ENCODE data around the gene LCN10.
A peak's percentile ranks its signal among the peaks of the same experiment; 100 is the strongest.
"Not testable (repeated sequence)": the region's sequence is repeated elsewhere in the genome, so short reads cannot be mapped to it uniquely, and the experiment has no call there.

Gene LCN10

DNA sequence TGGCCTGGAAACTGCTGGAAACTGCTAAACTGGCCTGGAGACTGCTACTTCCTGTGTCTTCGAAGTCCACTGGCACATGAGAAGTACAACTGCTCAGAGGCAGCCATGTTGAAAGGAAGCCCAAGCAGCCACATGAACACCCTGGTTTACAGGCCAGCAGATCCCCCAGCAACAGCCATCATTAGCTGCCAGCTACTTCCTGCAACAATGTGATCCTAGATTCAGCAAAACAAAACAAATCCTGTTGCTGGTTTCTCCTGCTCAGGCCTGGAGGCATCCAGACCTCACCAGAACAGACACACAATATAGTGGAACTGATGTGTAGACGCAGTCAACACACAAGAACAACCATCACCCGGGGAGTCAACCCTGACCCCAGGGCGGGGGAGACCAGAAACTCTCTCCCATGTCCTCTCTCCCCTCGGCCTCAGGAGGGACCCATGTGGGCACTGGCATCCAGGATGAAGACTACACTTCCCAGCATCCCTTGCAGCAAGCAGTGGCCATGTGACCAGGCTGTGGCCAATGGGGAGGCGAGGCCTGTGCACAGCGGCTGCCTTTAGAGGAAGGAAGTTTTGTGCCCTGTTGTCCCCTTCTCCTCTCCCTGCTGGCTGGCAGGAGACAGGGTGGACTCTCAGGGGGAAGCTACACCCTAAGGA lies 30.8 kb upstream of the LCN10 start:
- DNase-seq (ENCODE audit: low read depth in 1 of 2, low spot score in 1 of 2) = no peak

DNA sequence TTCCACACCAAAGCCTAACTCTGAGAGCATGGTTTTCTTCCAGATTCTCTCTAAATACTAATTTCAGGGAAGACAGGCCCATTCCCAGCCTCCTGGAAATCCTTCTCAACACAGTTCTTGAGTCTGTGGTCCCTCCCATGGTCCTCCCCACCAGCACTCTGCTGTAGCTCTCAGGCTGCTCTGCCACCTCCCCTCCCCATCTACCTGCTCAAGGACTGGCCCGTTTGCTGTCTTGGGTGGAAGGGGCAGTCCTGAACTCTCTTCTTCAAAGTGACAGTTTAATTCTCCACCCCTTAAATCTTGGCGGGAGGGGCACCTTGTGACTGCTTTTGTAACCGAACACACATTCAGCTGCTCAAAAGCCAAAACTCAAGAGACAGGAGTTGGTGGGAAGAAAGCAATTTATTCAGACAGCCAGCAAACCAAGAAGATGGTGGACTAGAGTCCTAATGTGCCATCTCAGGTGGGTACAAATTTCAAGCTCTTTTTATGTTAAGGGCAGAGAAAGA lies 29.2 kb upstream of the LCN10 start:
- DNase-seq (ENCODE audit: low read depth in 1 of 2, low spot score in 1 of 2) = no peak

DNA sequence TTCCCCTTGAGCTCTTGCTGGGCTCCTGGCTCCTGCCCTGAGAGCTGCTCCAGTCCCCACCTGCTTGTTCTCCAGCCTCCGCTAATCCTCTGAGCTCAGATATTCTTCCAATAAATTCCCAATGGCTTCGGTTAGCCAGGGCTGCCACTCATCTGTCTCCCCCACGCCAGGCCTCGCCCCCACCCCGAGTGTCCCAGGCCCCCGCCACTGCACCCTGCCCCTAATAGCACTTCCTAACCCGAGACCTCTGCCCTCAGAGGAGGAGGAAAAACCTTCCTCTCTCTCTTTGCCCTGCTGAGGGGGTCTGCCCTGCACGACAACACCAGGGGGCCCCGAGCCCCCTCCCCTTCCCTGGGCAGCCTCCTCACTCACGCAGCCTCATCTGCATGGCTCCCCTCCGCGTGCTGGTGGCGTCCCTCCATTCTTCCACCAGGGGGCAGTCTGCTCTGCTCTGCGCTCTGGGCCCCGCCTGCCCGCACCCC lies 27.0 kb upstream of the LCN10 start:
- peak in 1 of 2 donors; percentile 33 for DNase-seq (ENCODE audit: low read depth in 1 of 2, low spot score in 1 of 2)

DNA sequence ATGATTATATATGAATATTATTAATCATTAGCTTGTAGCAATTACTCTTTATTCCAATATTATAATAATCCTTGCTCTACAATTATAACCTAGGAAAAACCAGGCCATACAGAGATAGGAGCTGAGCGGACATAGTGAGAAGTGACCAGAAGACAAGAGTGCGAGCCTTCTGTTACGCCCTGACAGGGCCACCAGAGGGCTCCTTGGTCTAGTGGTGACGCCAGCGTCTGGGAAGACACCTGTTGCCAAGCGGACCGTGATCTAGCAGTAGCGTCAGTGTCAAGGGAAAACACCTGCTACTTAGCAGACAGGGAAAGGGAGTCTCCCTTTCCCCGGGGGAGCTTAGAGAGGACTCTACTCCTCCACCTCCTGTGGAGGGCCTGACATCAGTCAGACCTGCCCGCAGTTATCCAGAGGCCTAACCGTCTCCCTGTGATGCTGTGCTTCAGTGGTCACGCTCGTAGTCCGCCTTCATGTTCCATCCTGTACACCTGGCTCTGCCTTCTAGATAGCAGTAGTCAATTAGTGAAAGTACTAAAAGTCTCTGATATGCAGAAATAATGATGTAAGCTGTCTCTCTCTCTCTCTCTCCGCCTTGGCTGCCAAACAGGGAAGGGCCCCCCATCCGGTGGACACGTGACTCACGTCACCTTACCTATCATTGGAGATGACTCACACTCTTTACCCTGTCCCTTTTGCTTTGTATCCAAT lies 23.8 kb upstream of the LCN10 start:
- peak in 1 of 2 donors; percentile 33 for DNase-seq (ENCODE audit: low read depth in 1 of 2, low spot score in 1 of 2)

DNA sequence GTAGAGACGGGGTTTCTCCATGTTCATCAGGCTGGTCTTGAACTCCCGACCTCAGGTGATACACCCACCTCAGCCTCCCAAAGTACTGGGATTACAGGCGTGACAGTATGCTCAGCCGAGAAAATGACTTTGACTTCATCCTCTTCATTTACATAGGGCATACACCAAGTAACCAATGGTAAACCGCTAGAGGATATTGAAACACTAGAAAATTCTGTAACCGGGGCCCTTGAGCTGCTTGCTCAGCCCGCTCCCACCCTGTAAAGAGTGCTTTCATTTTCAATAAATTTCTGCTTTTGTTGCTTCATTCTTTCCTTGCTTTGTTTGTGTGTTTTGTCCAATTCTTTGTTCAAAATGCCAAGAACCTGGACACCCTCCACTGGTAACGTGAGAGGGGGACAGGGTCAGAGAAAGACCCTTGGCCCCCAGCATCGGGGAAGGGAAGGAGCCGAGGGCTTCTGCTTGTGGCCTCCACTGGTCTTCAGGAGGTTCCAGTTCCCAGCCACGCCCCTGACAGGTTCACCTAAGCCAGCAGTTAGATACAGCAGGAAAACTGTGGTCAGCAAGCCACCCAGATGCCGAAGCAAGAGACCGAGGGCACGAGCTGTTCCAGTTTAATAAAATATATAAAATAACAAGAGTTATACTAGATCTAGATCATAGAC lies 23.1 kb upstream of the LCN10 start:
- DNase-seq (ENCODE audit: low read depth in 1 of 2, low spot score in 1 of 2) = not testable (repeated sequence)

DNA sequence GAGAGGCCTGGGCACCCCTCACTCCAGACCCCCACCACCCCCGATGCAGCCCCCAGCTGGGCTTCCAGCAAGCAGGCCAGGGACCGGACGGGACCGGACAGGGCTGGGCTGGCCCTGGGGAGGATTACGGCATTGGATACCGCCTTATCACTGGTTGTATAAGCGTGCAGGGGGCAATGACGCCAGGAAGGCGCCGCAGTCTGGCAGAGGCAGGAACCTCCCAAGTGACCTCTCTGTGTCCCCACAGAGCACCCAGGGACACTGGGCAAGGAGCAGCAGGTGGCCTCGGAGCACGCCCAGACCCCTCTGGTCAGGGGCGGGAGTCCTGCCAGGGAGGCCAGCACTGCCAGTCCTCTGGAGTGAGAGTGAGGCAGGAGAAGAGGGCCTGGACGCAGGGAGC lies 22.3 kb upstream of the LCN10 start:
- no peak for DNase-seq (ENCODE audit: low read depth in 1 of 2, low spot score in 1 of 2)

DNA sequence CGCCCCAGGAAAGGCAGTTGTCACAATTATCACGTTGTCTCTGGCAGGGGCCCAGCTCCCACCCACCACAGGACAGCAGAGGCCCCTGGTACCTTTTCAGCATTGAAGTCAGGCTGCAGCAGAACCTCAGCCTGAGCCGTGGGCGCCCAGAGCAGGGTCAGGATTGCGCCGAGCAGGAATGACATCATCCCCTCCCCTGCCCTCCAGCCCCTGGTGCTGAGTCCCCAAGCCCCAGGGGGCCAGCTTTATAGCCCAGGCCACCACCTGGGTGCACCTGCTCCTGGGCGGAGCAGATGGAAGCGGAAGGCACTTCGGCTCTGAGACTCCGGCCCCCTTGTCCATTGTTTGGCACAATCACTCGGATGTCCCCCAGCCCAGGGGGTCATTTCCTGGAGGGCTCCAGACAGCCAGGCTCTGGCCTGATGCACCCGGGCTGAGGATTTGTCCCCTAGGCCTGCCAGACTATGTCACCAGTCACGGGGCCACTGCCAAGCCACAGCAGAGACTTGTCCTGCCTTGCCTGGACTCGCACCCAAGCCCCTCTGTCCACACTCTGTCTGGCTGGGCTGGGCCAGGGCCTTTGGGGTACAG lies 21.7 kb upstream of the LCN10 start, which contains the start of gene LCN15:
Gene LCN15 (minus strand): TSS at position 218 of the 591 bp plus-strand sequence. CDS start 30 bp downstream, at position 188.
- DNase-seq (ENCODE audit: low read depth in 1 of 2, low spot score in 1 of 2) = no peak

DNA sequence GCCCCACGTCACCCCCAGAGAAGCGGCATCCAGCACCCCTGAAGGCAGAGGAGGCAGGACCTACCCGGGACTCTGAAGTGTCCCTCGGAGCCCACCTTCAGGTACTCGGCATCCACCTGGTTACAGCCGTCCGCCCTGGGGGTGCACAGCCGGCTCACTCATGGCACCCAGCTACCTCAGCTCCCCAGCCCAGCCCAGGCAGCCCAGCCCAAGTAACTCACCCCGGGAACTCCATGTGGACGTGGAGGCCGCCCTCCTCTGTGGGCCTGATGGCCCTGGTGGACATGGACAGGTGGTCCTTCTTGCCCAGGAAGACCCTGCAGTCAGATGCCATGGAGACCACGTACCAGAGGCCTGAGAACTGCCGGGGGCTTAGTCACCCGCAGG lies 20.9 kb upstream of the LCN10 start:
- no peak for DNase-seq (ENCODE audit: low read depth in 1 of 2, low spot score in 1 of 2)

DNA sequence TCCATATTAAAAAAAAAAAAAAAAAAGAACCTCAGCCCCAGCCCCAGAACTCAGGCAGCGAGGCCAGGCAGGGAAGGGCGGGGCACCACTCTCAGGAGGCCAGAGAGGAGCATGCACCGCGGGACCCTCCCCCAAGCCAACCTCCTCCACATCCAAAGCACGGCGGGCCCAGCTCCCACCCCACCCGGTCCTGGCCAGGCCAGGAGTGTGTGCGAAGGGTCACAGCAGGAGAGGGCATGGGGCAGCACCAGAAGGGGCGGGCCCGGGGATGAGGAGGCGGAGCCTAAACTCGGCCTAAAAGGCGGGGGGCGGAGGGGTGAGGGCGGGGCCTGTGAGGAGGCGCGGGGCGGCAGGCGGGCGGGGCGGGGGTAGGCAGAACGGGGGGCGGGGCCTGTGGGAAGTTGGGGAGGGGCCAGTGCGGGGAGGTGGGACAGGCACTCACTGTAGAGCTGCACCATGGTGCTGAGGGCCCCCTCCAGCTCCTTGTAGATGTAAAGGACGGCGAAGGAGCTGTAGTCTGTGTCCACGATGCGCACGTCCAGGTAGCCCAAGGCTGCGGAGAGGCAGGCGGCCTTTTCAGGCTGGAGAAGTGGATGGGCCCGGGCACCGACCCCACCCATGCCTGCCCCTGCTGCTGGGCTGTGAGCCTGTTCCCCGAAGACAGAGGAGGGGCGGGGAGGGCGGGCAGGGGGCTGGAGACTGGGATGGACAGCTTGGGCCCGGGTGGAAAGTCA lies 20.3 kb upstream of the LCN10 start:
- peak in 1 of 2 donors; percentile 43 for DNase-seq (ENCODE audit: low read depth in 1 of 2, low spot score in 1 of 2)

DNA sequence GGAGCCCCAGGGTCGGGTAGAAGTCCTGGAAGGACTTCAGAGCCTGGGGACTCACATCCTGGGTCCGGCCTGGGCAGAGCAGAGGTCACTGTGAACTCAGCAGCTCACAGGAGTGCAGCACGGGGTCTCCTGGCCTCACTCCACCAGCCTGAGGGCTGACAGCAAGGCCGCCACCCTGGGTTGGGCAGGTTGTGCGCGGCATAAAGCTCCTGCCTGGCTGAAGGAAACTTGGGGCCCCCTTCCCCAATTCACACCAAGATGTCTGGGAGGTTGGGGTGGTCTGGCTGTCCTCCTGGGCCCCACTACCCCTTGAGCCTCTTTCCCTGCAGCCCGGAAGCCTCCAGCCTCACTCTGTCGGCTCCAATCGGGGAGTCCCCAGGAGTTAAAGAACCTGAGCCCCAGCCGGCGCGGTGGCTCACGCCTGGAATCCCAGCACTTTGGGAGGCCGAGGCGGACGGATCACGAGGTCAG lies 19.5 kb upstream of the LCN10 start:
- DNase-seq (ENCODE audit: low read depth in 1 of 2, low spot score in 1 of 2) = no peak

DNA sequence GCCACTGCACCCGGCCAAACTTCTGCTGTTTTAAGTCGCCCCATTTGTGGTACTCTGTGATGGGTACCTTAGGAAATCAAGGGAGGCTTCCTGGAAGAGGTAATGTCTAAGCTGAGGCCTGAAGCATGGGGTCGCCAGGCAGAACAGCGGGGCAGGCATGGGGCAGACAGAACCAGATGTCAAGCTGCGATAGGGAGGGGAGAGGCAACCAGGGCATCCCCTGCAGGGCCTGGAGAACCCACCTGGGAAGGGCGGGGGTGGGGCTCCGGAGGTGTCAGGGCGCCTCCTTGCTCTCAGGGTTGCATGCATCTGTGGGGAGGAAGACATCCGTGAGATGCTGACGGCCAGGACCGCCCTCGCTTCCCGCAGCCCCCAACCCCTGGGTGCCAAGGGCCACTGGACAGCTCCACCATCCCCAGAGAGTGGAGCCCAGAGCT lies 18.8 kb upstream of the LCN10 start:
- no peak for DNase-seq (ENCODE audit: low read depth in 1 of 2, low spot score in 1 of 2)

DNA sequence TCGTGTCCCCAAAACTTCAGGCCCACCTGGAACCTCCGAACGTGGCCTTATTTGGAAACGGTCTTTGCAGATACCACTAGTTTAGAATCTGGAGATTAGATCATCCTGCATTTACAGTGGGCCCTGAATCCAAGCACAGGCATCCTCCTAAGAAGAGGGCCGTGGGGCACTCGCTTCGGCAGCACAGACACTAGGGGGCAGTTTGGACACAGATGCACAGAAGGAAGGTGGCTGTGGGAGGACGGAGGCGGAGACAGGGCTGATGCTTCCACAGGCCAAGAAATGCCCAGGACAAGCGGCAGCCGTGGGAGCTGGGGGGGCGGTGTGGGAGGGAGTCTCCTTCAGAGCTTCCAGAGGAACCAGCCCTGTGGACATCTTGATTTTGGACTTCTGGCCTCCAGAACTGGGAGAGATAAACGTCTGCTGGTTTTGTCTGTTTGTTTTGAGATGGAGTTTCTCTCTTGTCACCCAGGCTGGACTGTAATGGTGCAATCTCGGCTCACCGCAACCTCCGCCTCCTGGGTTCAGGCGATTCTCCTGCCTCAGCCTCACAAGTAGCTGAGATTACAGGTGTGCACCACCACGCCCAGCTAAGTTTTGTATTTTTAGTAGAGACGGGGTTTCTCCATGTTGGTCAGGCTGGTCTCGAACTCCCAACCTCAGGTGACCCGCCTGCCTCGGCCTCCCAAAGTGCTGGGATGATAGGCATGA lies 18.2 kb upstream of the LCN10 start:
- DNase-seq (ENCODE audit: low read depth in 1 of 2, low spot score in 1 of 2) = not testable (repeated sequence)

DNA sequence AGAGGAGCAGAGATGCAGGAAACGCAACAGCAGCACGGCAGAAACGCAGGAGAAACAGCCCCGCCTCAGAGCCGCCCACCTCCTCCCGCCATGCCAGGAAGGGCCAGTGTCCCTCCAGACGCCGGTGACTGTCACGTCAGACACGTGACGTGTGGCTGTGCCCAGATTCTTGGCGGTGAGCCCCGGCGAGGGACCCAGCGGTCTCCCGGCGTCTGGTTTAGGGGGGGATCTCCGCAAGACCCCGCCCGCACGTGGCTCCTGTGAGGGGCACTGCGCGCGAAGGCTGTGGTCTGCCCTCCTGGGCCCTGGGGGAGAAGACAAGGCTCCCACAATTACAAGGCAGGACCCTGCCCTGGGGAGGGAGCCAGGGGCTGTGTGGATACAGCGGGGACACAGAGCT lies 17.7 kb upstream of the LCN10 start:
- no peak for DNase-seq (ENCODE audit: low read depth in 1 of 2, low spot score in 1 of 2)

DNA sequence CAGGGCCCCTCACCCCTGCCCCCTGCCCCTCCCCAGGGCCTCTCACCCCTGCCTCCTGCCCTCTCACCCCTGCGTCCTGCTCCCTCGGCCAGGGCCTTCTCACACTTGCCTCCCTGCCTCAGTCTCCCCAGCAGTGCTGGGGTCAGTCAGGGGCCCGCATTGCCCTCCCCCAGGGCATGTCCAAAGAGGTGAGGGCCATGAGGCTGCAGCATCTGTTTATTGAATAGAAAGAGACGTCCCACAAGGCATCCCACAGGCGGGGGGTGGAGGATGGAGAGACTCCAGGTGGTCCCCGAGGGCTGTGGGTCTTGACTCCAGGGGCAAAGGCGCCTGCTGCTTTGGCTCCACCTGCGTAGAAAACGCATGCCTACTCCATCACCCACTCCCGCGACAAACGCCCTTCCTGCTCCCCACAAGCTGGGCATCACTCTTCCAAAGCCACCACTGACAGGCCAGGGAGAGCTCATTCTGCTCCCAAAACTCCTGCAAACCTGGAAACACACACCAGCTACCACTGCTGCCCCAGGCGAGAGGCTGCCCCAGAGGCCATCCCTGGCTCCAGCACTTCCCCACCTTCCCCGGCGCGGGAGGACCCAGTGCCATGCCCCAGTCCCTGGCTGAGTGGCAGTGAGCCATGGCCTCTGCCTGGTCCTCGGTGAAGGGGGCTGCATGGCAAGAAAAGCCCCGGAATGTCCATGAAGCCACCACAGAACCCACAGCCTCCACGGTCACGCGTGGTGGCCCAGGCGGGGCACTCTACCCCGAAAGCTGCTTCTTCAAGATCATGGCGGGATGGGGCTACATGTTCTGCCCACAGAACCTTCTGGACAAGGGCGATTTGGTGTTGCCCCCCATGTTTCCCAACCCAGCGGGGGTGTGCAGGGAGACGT lies 16.9 kb upstream of the LCN10 start:
- no peak for DNase-seq (ENCODE audit: low read depth in 1 of 2, low spot score in 1 of 2)

DNA sequence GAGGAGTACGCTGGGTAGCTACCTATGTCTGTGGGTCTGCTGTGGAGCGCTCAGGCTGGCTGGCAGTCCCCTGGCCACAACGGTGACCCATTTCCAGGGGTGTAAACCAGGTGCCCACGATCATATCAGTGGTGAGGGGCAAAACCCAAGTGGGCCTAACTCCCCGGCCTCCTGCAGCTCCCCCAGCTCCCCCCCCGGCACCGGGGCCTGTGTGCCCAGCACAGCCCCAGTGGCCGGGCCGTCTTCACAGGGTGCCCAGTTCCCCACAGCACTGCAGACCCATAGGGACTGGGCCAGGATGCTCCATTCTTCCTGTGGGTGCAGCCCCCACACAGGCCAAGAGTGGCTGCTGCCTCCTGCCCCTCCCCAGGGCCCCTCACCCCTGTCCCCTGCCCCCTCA lies 16.3 kb upstream of the LCN10 start:
- DNase-seq (ENCODE audit: low read depth in 1 of 2, low spot score in 1 of 2) = no peak

DNA sequence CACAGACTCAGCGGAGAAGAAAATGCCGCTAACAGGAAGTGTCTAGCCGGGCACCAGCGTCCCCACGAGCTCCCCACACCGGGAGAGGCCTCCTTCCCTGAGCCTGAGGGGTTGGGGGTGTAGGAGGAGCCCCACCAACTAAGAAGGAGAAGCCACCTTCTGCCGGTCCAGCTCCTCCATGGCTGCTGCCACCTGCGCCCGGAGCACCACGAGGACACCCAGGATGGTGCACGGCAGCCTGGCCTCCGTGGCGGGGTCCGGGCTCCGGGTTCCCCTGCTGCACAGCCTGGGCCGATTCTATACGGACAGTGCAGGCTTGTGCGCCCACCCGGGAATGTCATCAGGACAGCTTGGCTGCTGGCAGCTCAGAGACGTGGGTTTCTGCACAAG lies 15.0 kb upstream of the LCN10 start:
- no peak for DNase-seq (ENCODE audit: low read depth in 1 of 2, low spot score in 1 of 2)

DNA sequence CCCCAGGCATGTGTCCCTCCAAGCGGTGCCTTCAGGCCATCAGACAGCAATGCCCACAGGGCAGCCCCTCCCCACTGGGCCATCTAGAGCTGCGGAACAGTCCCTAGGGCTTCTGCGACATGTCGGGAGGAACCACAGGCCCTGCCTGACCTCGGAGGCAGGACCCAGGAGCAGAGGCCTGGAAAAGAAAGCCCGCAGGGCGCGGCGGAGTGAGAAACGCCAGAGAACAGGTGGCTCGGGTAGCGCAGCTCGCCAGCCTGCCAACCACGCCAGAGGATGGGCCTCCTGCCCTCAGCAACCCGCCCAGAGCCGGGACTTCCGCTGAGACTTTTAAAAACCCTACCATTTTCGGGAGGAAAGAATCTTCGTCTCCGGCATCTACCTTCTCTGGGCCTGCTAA lies 14.6 kb upstream of the LCN10 start:
- no peak for DNase-seq (ENCODE audit: low read depth in 1 of 2, low spot score in 1 of 2)

DNA sequence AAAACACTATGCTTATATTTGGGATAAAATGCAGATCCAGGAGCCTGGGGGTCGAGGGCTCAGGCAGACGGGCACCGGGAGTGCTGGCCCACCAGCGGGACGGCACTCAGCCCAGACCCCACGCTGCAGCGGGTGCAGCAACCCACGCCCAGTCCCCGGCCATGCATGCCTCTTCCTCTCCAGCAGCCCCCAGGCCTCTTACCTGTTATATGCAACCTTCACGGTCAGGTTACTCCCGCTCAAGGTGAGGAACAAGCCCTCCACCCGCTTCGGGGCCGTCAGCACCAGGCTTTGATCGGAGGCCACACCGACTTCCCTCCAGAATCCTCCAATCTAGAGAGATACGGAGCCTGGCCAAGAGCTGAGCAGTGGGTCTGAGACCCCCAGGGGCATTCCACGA lies 14.1 kb upstream of the LCN10 start:
- no peak for DNase-seq (ENCODE audit: low read depth in 1 of 2, low spot score in 1 of 2)

DNA sequence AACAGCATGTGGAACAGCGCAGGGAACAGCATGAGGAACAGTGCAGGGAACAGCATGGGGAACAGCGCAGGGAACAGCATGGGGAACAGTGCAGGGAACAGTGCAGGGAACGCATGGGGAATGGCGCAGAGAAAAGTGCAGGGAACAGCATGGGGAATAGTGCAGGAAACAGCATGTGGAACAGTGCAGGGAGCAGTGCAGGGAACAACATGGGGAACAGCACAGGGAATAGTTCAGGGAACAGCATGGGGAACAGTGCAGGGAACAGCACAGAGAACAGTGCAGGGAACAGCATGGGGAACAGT lies 13.3 kb upstream of the LCN10 start:
- no peak for DNase-seq (ENCODE audit: low read depth in 1 of 2, low spot score in 1 of 2)

Measured in activated CD4-positive, alpha-beta T cell treated with anti-CD3 and anti-CD28 coated beads, Interleukin-2, amount 50 U/mL, for 24 hours (primary cell).